ENCODE measurements around the gene CXCR4. TPM values are rescaled to one million over a fixed set of nuclear protein-coding genes. Genes with fewer than 3 reads are reported as not detected.
A peak's percentile ranks its signal among the peaks of the same experiment; 100 is the strongest.

The CXCR4 gene
- total and polyA plus RNA-seq, 2 experiments from 2014 or later, result 2.1 TPM

DNA sequence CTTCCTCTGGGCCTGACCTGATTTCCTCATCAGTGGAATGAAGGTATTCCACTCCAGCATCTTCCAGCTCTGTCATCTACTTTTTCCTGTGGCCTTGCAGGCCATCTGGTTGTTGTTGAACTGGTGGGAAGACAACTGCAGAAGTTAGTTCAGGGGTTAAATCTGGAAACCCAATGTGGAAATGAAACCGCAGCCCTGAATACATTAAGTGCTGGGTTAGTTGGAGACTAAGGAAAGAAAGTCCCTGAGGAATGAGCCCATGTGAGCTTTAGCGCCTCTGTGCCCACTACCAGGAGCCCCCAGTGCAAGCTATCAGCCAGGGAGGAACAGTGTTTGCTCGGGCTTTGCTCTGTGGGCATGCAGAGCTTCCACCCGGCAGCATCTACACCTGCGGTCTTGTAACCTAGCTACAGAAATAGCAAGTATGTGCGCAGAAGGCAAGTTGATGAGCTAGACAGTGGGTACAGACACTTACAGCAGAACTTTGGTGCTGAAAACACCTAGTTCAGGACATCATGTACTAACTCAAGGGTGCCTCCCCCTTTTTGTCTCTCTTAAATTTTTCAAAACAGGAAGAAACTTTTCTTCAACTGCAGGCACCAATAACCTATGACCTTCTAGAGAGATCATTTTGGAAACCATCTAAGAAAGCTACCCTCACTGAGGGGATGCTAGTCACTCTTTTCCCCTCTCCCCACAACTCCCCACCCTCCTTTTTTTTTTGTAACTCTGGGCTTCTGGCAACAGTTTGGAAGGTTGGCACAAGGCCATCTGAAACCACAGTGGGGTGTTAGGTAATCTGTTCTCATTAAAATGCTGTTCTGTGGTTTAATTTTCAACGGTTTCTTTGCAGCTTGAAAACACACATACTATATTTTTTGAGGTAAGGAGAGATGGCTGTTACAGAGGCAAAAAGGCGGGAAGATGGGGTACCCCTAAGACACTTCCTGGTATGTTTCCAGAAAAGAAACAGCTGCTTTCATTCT, 18.3 kb upstream of the CXCR4 start:
- H3K4me3 Mint-ChIP-seq, result no peak overlapping the region
- H3K4me1 Mint-ChIP-seq, result peaks cover 3% of the 10 kb centered on the region; the same call in 2 of the 3 replicates

More for the DNA sequence above, 18.3 kb upstream of the CXCR4 start:
- Mint-ChIP-seq H3K27me3 (ENCODE audit: insufficient read depth, low read depth, poor library complexity) (no peaks in the 10 kb centered on the region), H3K27ac (no peak overlapping the region), H3K36me3 (ENCODE audit: low read depth) (no peaks in the 10 kb centered on the region), H3K9me3 (no peaks in the 10 kb centered on the region)
- Histone ChIP-seq H3K36me3 (ENCODE audit: insufficient read depth) (no peaks in the 10 kb centered on the region), H3K4me1 (ENCODE audit: insufficient read depth) (no peaks in the 10 kb centered on the region), H3K27me3 (ENCODE audit: insufficient read depth) (no peaks in the 10 kb centered on the region), H3K4me2 (no peak overlapping the region), H3K9me2 (ENCODE audit: insufficient read depth) (peaks cover 17% of the 10 kb centered on the region), H2AFZ (0 out of 2 replicates have a peak overlapping the region, but pooled peaks have one; percentile 32), H3F3A (replicated peaks; ENCODE audit: low read depth) (no peaks in the 10 kb centered on the region), H3K4me3 (no peak overlapping the region), H4K20me1 (replicated peaks; ENCODE audit: insufficient read depth) (no peaks in the 10 kb centered on the region), H3K79me2 (replicated peaks; ENCODE audit: insufficient read depth) (no peaks in the 10 kb centered on the region), H3K27ac (ENCODE audit: low read depth) (no peak overlapping the region)
- TF ChIP-seq ZNF114 (CRISPR knock-in tag; IDR thresholded peaks at IDR 0.05) (no peak), EZH2 (IDR thresholded peaks at IDR 0.05; ENCODE audit: low read depth, unreplicated experiment) (no peak), JUNB (IDR thresholded peaks at IDR 0.05; ENCODE audit: unreplicated experiment) (no peak), CTCF (conservative IDR thresholded peaks at IDR 0.05; ENCODE audit: low read depth in 2 of 2) (no peak), POLR2AphosphoS5 (IDR thresholded peaks at IDR 0.05; ENCODE audit: low read depth) (no peak), CREB1 (CRISPR knock-in tag; IDR thresholded peaks at IDR 0.05; ENCODE audit: low read depth) (no peak), EZH2phosphoT487 (IDR thresholded peaks at IDR 0.05; ENCODE audit: unreplicated experiment) (no peak), ZNF331 (CRISPR knock-in tag; IDR thresholded peaks at IDR 0.05; ENCODE audit: low read depth) (no peak), NANOG (IDR thresholded peaks at IDR 0.05; ENCODE audit: borderline replicate concordance) (no peak), ZNF462 (CRISPR knock-in tag; IDR thresholded peaks at IDR 0.05) (no peak), STAT1 (IDR thresholded peaks at IDR 0.05; ENCODE audit: unreplicated experiment) (no peak)
- TF ChIP-seq, protein P1, sequence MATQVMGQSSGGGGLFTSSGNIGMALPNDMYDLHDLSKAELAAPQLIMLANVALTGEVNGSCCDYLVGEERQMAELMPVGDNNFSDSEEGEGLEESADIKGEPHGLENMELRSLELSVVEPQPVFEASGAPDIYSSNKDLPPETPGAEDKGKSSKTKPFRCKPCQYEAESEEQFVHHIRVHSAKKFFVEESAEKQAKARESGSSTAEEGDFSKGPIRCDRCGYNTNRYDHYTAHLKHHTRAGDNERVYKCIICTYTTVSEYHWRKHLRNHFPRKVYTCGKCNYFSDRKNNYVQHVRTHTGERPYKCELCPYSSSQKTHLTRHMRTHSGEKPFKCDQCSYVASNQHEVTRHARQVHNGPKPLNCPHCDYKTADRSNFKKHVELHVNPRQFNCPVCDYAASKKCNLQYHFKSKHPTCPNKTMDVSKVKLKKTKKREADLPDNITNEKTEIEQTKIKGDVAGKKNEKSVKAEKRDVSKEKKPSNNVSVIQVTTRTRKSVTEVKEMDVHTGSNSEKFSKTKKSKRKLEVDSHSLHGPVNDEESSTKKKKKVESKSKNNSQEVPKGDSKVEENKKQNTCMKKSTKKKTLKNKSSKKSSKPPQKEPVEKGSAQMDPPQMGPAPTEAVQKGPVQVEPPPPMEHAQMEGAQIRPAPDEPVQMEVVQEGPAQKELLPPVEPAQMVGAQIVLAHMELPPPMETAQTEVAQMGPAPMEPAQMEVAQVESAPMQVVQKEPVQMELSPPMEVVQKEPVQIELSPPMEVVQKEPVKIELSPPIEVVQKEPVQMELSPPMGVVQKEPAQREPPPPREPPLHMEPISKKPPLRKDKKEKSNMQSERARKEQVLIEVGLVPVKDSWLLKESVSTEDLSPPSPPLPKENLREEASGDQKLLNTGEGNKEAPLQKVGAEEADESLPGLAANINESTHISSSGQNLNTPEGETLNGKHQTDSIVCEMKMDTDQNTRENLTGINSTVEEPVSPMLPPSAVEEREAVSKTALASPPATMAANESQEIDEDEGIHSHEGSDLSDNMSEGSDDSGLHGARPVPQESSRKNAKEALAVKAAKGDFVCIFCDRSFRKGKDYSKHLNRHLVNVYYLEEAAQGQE (IDR thresholded peaks at IDR 0.05; ENCODE audit: unreplicated experiment), result no peak
- TF ChIP-seq, protein P2, sequence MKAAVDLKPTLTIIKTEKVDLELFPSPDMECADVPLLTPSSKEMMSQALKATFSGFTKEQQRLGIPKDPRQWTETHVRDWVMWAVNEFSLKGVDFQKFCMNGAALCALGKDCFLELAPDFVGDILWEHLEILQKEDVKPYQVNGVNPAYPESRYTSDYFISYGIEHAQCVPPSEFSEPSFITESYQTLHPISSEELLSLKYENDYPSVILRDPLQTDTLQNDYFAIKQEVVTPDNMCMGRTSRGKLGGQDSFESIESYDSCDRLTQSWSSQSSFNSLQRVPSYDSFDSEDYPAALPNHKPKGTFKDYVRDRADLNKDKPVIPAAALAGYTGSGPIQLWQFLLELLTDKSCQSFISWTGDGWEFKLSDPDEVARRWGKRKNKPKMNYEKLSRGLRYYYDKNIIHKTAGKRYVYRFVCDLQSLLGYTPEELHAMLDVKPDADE (IDR thresholded peaks at IDR 0.05), result no peak
- no peak for DNase-seq (ENCODE audit: low spot score)
- ATAC-seq, result no peak
